ENCODE measurements around the gene OR7G1.
"Not testable (repeated sequence)": the region's sequence is repeated elsewhere in the genome, so short reads cannot be mapped to it uniquely, and the experiment has no call there.

OR7G1 gene

DNA sequence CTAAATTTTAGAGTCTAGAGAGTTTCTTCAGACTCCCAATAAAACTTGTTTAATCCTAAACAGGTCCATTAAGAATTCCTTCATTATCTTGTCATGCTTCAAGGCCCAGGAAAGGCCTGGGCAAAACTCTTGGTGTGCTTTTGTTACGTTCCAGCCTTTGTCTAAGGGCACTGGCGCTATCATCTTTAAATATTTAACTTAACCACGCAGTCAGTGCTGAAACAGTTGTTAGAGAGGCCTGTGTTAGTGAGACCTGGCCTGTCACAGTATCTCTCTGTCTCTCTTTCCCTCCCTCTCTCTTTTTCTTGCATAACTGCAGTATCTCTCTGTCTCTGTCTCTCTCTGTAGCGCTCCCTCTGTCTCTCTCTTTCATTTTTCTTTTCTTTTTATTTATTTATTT lies 36.9 kb downstream of the OR7G1 start:
- FAIRE-seq, result no peak

DNA sequence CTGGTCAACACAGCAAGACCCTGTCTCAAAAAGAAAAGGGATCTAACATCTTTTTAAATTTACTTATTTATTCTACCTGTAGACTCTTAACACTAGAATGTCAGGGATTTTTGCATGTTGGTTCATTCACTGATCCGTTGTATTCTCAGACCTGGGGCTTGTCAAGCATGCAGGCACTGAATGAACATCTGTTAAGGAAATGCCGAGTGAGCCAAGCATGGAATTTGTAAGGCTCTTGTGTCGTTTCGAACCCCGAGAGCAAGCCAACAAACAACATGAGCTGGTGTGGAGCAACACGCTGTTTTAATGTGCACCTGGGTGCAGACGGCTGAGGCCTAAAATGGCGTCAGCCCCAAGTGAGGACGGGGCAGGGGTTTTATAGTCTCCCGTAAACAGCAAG lies 38.7 kb downstream of the OR7G1 start:
- DNase-seq (ENCODE audit: insufficient read length, low spot score), result no peak

More for the DNA sequence above, 36.9 kb downstream of the OR7G1 start:
- no peak for DNase-seq (ENCODE audit: insufficient read length, low spot score)

DNA sequence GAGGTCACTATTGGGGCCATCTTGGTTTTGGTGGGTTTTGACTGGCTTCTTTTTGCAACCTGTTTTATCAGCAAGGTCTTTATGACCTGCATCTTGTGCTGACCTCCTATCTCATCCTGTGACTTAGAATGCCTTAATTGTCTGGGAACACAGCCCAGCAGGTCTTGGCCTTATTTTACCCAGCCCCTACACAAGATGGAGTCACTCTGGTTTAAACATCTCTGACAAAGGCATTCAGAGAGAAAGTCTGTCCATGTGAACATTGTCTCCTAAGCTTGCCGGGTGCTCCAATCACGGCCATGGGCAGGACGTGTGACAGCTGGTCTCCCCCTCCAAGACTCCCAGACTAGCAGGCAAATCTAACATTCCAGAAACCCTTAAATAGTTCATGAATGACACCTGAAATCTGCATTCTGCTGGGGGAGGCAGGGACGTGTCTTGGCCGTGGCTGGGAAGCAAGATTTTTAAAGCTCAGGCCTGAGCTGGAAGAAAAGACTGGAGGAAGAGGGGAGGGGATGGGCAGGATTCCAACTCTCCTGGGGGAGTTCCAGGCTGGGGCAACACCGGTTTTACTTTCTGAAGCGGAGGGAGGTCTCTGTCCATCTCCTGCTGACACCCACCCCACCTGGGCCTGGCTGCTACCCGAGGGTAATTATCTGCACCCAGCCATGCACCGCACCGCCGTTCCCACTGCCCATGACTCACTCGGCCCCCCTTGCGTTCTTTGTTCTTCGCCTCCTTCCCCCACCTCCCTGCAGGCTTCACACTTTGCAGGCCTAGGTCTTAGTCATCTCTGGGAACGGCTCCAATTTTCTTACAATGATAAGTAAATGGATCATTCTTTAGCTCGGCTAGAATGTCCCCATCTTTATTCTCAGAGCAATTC lies 40.3 kb downstream of the OR7G1 start:
- no peak for DNase-seq (ENCODE audit: insufficient read length, low spot score)

More for the DNA sequence above, 38.7 kb downstream of the OR7G1 start:
- FAIRE-seq, result no peak

DNA sequence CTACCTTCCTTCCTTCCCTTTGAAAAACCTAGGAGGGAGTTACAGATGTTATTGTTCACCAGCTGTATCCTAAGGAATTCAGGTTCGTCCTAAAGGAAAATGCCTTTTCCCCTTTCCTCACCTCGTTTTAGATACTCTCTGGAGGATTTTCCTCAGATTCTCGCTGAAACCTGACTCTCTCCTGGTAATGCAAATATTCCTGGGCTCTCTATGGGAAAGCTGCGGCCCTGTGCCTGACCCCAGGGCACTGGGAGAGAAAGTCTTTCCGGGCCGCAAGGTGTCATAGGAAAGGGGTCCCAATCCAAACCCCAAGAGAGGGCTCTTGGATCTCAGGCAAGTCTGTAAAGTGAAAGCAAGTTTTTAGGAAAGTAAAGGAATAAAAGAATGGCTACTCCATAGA lies 41.8 kb downstream of the OR7G1 start:
- DNase-seq (ENCODE audit: insufficient read length, low spot score), result no peak
- no peak for FAIRE-seq

More for the DNA sequence above, 40.3 kb downstream of the OR7G1 start:
- no peak for FAIRE-seq

DNA sequence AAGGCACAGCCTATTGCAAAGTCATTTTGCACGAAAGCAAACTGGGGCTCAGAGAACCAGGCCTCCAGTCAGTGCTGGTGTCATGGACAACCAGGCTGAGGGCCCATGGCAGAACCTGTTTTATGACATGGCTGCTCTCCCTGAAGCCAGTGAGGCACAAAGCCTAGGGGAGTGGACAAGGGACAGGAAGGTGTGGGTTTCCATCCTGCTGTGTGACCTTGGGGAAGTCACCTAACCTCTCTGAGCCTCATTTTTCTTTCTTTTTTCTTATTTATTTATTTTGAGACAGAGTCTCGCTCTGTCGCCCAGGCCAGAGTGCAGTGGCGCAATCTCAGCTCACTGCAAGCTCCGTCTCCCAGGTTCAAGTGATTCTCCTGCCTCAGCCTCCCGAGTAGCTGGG lies 43.8 kb downstream of the OR7G1 start:
- not testable (repeated sequence) for FAIRE-seq; DNase-seq (ENCODE audit: insufficient read length, low spot score)

DNA sequence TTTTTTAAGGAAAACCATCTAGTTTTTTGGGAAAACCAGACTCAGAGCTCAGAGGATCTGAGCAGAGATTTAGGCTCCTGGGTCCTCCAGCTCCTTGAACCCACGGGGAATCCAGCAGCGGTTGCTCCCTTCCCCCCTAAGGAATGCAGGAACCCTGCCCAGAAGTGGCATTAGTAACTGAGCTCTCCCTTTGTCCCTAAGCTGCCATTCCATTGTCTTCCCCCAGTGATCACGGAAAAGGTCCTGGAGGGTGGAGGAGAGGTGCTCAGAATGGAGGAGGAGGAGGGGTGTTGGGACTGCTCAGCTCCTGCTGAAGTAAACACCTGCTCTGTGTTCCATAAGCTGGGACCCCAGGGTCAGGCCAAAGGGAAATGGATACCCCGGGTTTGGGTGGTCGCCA lies 45.5 kb downstream of the OR7G1 start:
- DNase-seq (ENCODE audit: insufficient read length, low spot score) (no peak), FAIRE-seq (no peak)

DNA sequence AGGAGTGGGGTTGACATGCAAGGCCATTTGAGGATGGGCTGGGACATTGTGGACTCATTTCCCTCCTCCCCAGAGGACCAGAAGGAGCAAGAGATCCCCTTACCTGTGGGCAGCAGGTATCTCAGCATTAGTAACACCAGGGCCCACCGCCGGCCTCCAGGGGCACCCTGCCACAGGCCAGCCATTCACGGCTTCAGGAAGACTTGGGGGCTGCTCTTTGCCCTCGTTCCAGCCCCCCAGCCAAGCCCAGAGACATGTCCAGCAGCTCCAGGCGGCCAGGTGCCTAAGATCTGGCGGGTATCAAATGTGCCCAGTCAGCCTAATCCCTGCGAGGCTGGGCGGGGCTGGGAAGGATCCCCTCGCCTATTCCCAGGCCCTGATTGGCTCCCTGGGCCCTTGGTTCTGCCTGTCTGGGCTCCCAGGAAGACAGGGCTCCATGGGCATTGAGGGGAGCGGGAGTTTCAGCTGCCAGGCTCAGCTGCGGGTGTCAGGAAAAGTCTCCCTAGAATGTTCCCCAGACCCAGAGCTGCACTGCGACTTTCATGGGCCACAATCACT lies 50.0 kb downstream of the OR7G1 start:
- no peak for FAIRE-seq
- DNase-seq (ENCODE audit: insufficient read length, low spot score), result no peak

Measured in GM19239 (cell line).